ENCODE results near the gene CRTAC1. TPM values are rescaled to one million over a fixed set of nuclear protein-coding genes. Genes with fewer than 3 reads are reported as not detected.

Gene CRTAC1
- total RNA-seq, 1 experiment from 2014 or later: 0.20 TPM

- Histone ChIP-seq H3K27me3 (ENCODE audit: insufficient read depth, low read length) (no peaks in the 10 kb centered on the region), H4K20me1 (ENCODE audit: insufficient read depth) (no peaks in the 10 kb centered on the region), H3K9me2 (ENCODE audit: insufficient read depth) (no peaks in the 10 kb centered on the region), H3K9ac (ENCODE audit: low read length) (no peak overlapping the region), H3K79me2 (ENCODE audit: insufficient read depth, low read length) (no peaks in the 10 kb centered on the region), H3K27ac (ENCODE audit: low read depth, low read length) (no peak overlapping the region), H3K9me3 (ENCODE audit: control insufficient read depth in 1 of 2, insufficient read depth in 1 of 2, low read depth in 1 of 2, low read length in 2 of 2) (no peaks in the 10 kb centered on the region), H3K4me1 (ENCODE audit: control insufficient read depth in 1 of 2, insufficient read depth in 2 of 2, low read length in 2 of 2) (peaks cover 13 to 29% of the 10 kb centered on the region in 2 experiments), H3K4me2 (ENCODE audit: low read length) (no peak overlapping the region), H3K4me3 (replicated peaks in 1 of 2; ENCODE audit: low read depth in 1 of 2, low read length in 2 of 2) (no peak overlapping the region), H3K36me3 (ENCODE audit: control insufficient read depth in 1 of 2, insufficient read depth in 2 of 2, low read length in 2 of 2) (no peaks in the 10 kb centered on the region), H2AFZ (ENCODE audit: low read depth, low read length, poor library complexity, severe bottlenecking) (no peak overlapping the region)
- ChIA-PET RAD21 (ENCODE audit: low non-redundant PET in 1 of 2, low total read pairs in 2 of 2, uncharacterized antibody in 2 of 2, unreplicated experiment in 2 of 2) (no interaction called here), CTCF (no interaction called here), POLR2A (no interaction called here)
- no TSS peak for BruUV-seq (replicated peaks)
- intact Hi-C loops (cut with micrococcal nuclease): no loop called here
- TF ChIP-seq POLR2A (IDR thresholded peaks at IDR 0.05; ENCODE audit: borderline replicate concordance, extremely low read depth, insufficient read depth, insufficient read length): no peak
- ATAC-seq (no peak), DNase-seq (ENCODE audit: low read depth, low spot score) (no peak)
These were observed 192.3 kb downstream of the CRTAC1 start for GRCh38 chr10:97838091-97838490.

DNA sequence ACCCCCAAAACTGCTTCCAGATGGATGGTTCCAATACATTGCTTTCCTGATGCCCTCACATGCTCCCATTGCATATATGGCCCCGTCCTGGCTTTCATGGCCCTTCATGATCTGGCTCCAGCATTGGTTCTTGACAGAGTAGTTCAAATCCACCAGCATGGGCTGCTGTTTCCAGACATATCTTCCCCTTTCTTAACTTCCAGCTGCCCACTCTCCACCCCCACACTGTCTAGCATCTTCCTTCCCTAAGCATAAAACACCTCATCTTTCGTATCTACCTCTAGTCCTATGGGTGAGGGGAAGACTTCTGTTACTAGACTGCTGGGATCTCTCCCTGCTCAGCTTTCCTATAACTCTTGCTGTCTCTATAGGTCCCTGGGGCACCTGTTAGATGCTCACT lies 194.0 kb downstream of the CRTAC1 start:
- Histone ChIP-seq H3K4me1 (ENCODE audit: control insufficient read depth in 1 of 2, insufficient read depth in 2 of 2, low read length in 2 of 2) (peaks cover 13 to 22% of the 10 kb centered on the region in 2 experiments), H3K36me3 (ENCODE audit: control insufficient read depth in 1 of 2, insufficient read depth in 2 of 2, low read length in 2 of 2) (no peaks in the 10 kb centered on the region), H3K9me2 (ENCODE audit: insufficient read depth) (no peaks in the 10 kb centered on the region), H3K27me3 (ENCODE audit: insufficient read depth, low read length) (no peaks in the 10 kb centered on the region), H3K9ac (ENCODE audit: low read length) (no peak overlapping the region), H4K20me1 (ENCODE audit: insufficient read depth) (no peaks in the 10 kb centered on the region), H3K79me2 (ENCODE audit: insufficient read depth, low read length) (no peaks in the 10 kb centered on the region), H3K4me3 (replicated peaks in 1 of 2; ENCODE audit: low read depth in 1 of 2, low read length in 2 of 2) (no peak overlapping the region), H3K9me3 (ENCODE audit: control insufficient read depth in 1 of 2, insufficient read depth in 1 of 2, low read depth in 1 of 2, low read length in 2 of 2) (no peaks in the 10 kb centered on the region), H3K27ac (ENCODE audit: low read depth, low read length) (no peak overlapping the region), H3K4me2 (ENCODE audit: low read length) (no peak overlapping the region), H2AFZ (ENCODE audit: low read depth, low read length, poor library complexity, severe bottlenecking) (no peak overlapping the region)
- ATAC-seq (no peak), DNase-seq (ENCODE audit: low read depth, low spot score) (no peak)
- BruUV-seq (replicated peaks): no TSS peak
- intact Hi-C loops (cut with micrococcal nuclease): no loop called here
- CTCF ChIA-PET: no interaction called here
- RAD21 ChIA-PET (ENCODE audit: low non-redundant PET in 1 of 2, low total read pairs in 2 of 2, uncharacterized antibody in 2 of 2, unreplicated experiment in 2 of 2): no interaction called here
- POLR2A ChIA-PET: no interaction called here
- TF ChIP-seq RAD21 (IDR thresholded peaks at IDR 0.05; ENCODE audit: low read depth) (no peak), CEBPB (IDR thresholded peaks at IDR 0.05; ENCODE audit: low read depth) (no peak), ZFX (IDR thresholded peaks at IDR 0.05) (no peak), ZBTB33 (IDR thresholded peaks at IDR 0.05; ENCODE audit: extremely low read depth, insufficient replicate concordance, low read length) (no peak)

Measured in HCT116 (cell line).